Dedifferentiated amniotic fluid mesenchymal stem cell (primary cell): ENCODE results near the gene FAM181A.

Experiments
- DNase-seq: peaks from one replicate; pipeline ENCODE4 v3.0.0-alpha.2; 2016; ENCODE audit errors: extremely low spot score

The FAM181A gene

GRCh38 chr14:93978735-93979134 is 51.6 kb downstream of the FAM181A start:
- no peak for DNase-seq
